SK-N-SH treated with all-trans-retinoic acid at 6 μM for 48 hours (cell line): ENCODE data around the gene PSAP.

Experiments used
- ATAC-seq: fragments of 200-7000 bp; cut with Tn5 transposase; 3 replicates; pipeline ENCODE4 v1.9.1; 2020; ENCODE audit warnings: mild to moderate bottlenecking, moderate library complexity
- BACH2 ChIP-seq: fragments of 250-450 bp; sonication (Bioruptor Pico); IDR thresholded peaks from 2 replicates; pipeline ENCODE4 v1.9.0; 2021; ENCODE audit warnings: mild to moderate bottlenecking, borderline replicate concordance
- CREB5 ChIP-seq: fragments of 250-450 bp; sonication (Bioruptor Pico); IDR thresholded peaks from 2 replicates; pipeline ENCODE4 v1.5.1; 2020; ENCODE audit warnings: low read depth, mild to moderate bottlenecking, moderate library complexity
- CSRNP3 ChIP-seq: fragments of 250-450 bp; sonication (Bioruptor Pico); IDR thresholded peaks from 2 replicates; pipeline ENCODE4 v1.5.1; 2021; ENCODE audit warnings: mild to moderate bottlenecking, moderate library complexity
- ESRRG ChIP-seq: fragments of 250-450 bp; sonication (Bioruptor Pico); IDR thresholded peaks from 2 replicates; pipeline ENCODE4 v1.6.1; 2021; ENCODE audit warnings: mild to moderate bottlenecking
- GLIS3 ChIP-seq: fragments of 250-450 bp; sonication (Bioruptor Pico); IDR thresholded peaks from 2 replicates; pipeline ENCODE4 v1.5.0; 2020; ENCODE audit warnings: mild to moderate bottlenecking, moderate library complexity
- ISL1 ChIP-seq: fragments of 250-450 bp; sonication (Bioruptor Pico); IDR thresholded peaks from 2 replicates; pipeline ENCODE4 v2.1.2; 2022; ENCODE audit warnings: mild to moderate bottlenecking, moderate library complexity
- PATZ1 ChIP-seq: fragments of 250-450 bp; sonication (Bioruptor Pico); IDR thresholded peaks from 2 replicates; pipeline ENCODE4 v1.8.0; 2020; ENCODE audit warnings: mild to moderate bottlenecking, moderate library complexity, borderline replicate concordance
- POU6F1 ChIP-seq: fragments of 250-450 bp; sonication (Bioruptor Pico); IDR thresholded peaks from 2 replicates; pipeline ENCODE4 v1.8.0; 2021; ENCODE audit warnings: low read depth, mild to moderate bottlenecking, moderate library complexity, borderline replicate concordance
- PPARA ChIP-seq: fragments of 250-450 bp; sonication (Bioruptor Pico); IDR thresholded peaks from 2 replicates; pipeline ENCODE4 v1.5.0; 2020; ENCODE audit warnings: mild to moderate bottlenecking, borderline replicate concordance
- RARB ChIP-seq: fragments of 250-450 bp; sonication (Bioruptor Pico); IDR thresholded peaks from 2 replicates; pipeline ENCODE4 v1.8.0; 2021; ENCODE audit warnings: mild to moderate bottlenecking, moderate library complexity
- TOX ChIP-seq: fragments of 250-450 bp; sonication (Bioruptor Pico); IDR thresholded peaks from 2 replicates; pipeline ENCODE4 v1.8.0; 2021; ENCODE audit warnings: mild to moderate bottlenecking, moderate library complexity, borderline replicate concordance
- TSHZ2 ChIP-seq: fragments of 250-450 bp; sonication (Bioruptor Pico); IDR thresholded peaks from 2 replicates; pipeline ENCODE4 v1.5.0; 2020; ENCODE audit warnings: mild to moderate bottlenecking, moderate library complexity
- ZC3H10 ChIP-seq: fragments of 250-450 bp; sonication (Bioruptor Pico); IDR thresholded peaks from 2 replicates; pipeline ENCODE4 v1.5.1; 2021; ENCODE audit warnings: mild to moderate bottlenecking, moderate library complexity
- ZFP3 ChIP-seq: fragments of 250-450 bp; sonication (Bioruptor Pico); IDR thresholded peaks from 2 replicates; pipeline ENCODE4 v1.5.0; 2020; ENCODE audit warnings: mild to moderate bottlenecking, moderate library complexity
- ZNF565 ChIP-seq: fragments of 450-650 bp; formaldehyde crosslinking; conservative IDR thresholded peaks from 2 replicates; pipeline ENCODE4 v1.5.0; 2020; ENCODE audit warnings: low read depth, mild to moderate bottlenecking, moderate library complexity
- ZNF70 ChIP-seq: fragments of 450-650 bp; formaldehyde crosslinking; IDR thresholded peaks from 2 replicates; pipeline ENCODE4 v1.5.0; 2020; ENCODE audit warnings: mild to moderate bottlenecking, moderate library complexity
- ZNF8 ChIP-seq: fragments of 450-650 bp; formaldehyde crosslinking; IDR thresholded peaks from 2 replicates; pipeline ENCODE4 v1.5.0; 2020; ENCODE audit warnings: mild to moderate bottlenecking, moderate library complexity

The PSAP gene

GRCh38 chr10:71846816-71847215 is 4.2 kb downstream of the PSAP start (continued):
- no peak for TF ChIP-seq TSHZ2 (CRISPR knock-in tag)
- no peak for TF ChIP-seq ZNF565 (CRISPR knock-in tag)
- TF ChIP-seq ZNF8: no peak
- TF ChIP-seq ISL1 (CRISPR knock-in tag): no peak
- no peak for TF ChIP-seq RARB (CRISPR knock-in tag)
- no peak for TF ChIP-seq CREB5 (CRISPR knock-in tag)
- TF ChIP-seq GLIS3 (CRISPR knock-in tag): no peak
- no peak for TF ChIP-seq ZNF70
- no peak for TF ChIP-seq BACH2 (CRISPR knock-in tag)
- no peak for TF ChIP-seq POU6F1 (CRISPR knock-in tag)
- no peak for TF ChIP-seq ZFP3

- ATAC-seq: no peak
Measured at GRCh38 chr10:71845410-71846405, 5.3 kb downstream of the PSAP start.

More at GRCh38 chr10:71845410-71846405, 5.3 kb downstream of the PSAP start:
- no peak for TF ChIP-seq POU6F1 (CRISPR knock-in tag)
- TF ChIP-seq CSRNP3: no peak
- TF ChIP-seq ZFP3: no peak
- no peak for TF ChIP-seq ESRRG (CRISPR knock-in tag)
- no peak for TF ChIP-seq GLIS3 (CRISPR knock-in tag)
- no peak for TF ChIP-seq ISL1 (CRISPR knock-in tag)
- no peak for TF ChIP-seq ZC3H10
- TF ChIP-seq RARB (CRISPR knock-in tag): no peak
- TF ChIP-seq PPARA (CRISPR knock-in tag): no peak
- no peak for TF ChIP-seq TOX (CRISPR knock-in tag)
- no peak for TF ChIP-seq BACH2 (CRISPR knock-in tag)
- no peak for TF ChIP-seq PATZ1 (CRISPR knock-in tag)
- TF ChIP-seq, all 23 proteins: peak for 0
